Endodermal cell (in vitro differentiated cells): ENCODE data around the gene RGL1. TPM values are rescaled to one million over a fixed set of nuclear protein-coding genes. Genes with fewer than 3 reads are reported as not detected.

Experiments
- DNase-seq: peaks from one replicate; pipeline ENCODE4 v3.0.0-alpha.2; 2017
- H3K27ac ChIP-seq: 2 replicates; pipeline ENCODE4 v1.5.1; 2013; ENCODE audit warnings: mild to moderate bottlenecking, low read depth, low read length, moderate library complexity
- H3K27me3 ChIP-seq: 2 replicates; pipeline ENCODE4 v1.6.1; 2013; ENCODE audit warnings: mild to moderate bottlenecking, low read length, moderate library complexity; ENCODE audit not compliant: insufficient read depth, control insufficient read depth, poor library complexity, severe bottlenecking
- H3K36me3 ChIP-seq: 2 replicates; pipeline ENCODE4 v1.7.0; 2013; ENCODE audit warnings: mild to moderate bottlenecking, low read length, moderate library complexity; ENCODE audit not compliant: control insufficient read depth, insufficient read depth
- H3K4me1 ChIP-seq: one replicate; pipeline ENCODE4 v1.7.0; 2013; ENCODE audit warnings: low read length; ENCODE audit not compliant: control insufficient read depth, insufficient read depth
- H3K4me3 ChIP-seq: 2 replicates; pipeline ENCODE4 v1.5.1; 2013; ENCODE audit warnings: mild to moderate bottlenecking, low read length, moderate library complexity
- H3K9ac ChIP-seq: 2 replicates; pipeline ENCODE4 v1.6.1; 2013; ENCODE audit warnings: mild to moderate bottlenecking, low read length, moderate library complexity; ENCODE audit not compliant: poor library complexity, severe bottlenecking; ENCODE audit errors: extremely low read depth
- H3K9me3 ChIP-seq: 2 replicates; pipeline ENCODE4 v1.6.1; 2013; ENCODE audit warnings: mild to moderate bottlenecking, low read length, moderate library complexity; ENCODE audit not compliant: control insufficient read depth
- H3K27ac Mint-ChIP-seq: 2 replicates; pipeline ENCODE4 v1.8.0; 2020; ENCODE audit warnings: mixed read lengths
- H3K27me3 Mint-ChIP-seq: 2 replicates; pipeline ENCODE4 v1.8.0; 2021; ENCODE audit warnings: mild to moderate bottlenecking, mixed read lengths; ENCODE audit not compliant: insufficient read depth
- H3K36me3 Mint-ChIP-seq: 2 replicates; pipeline ENCODE4 v1.8.0; 2020; ENCODE audit warnings: low read depth, mixed read lengths
- H3K4me1 Mint-ChIP-seq: 2 replicates; pipeline ENCODE4 v1.8.0; 2020; ENCODE audit warnings: mixed read lengths
- H3K4me3 Mint-ChIP-seq: 2 replicates; pipeline ENCODE4 v1.8.0; 2020; ENCODE audit warnings: mild to moderate bottlenecking, moderate library complexity, mixed read lengths
- H3K9me3 Mint-ChIP-seq: 2 replicates; pipeline ENCODE4 v1.8.0; 2020; ENCODE audit warnings: mild to moderate bottlenecking, mixed read lengths
- CTCF ChIP-seq: fragments of 200-600 bp; sonication (generic); conservative IDR thresholded peaks from 2 replicates; pipeline ENCODE4 v1.5.0; 2021; ENCODE audit warnings: antibody characterized with exemption, mild to moderate bottlenecking
- WGBS, 2 experiments: methylation state at CpG; one replicate each; pipeline versions ENCODE4 v1.1.5 to v1.1.7; 2013; ENCODE audit warnings: missing lambda C conversion rate in 2 of 2, mixed read lengths in 1 of 2; ENCODE audit not compliant: insufficient coverage in 1 of 2, insufficient read length in 1 of 2; 5-methylcytosine and 5-hydroxymethylcytosine counted together
- total RNA-seq, 2 donors: library from RNA; stranded (reverse); fragmentation: NEBNext Ultra II Directional in 1 of 2; extraction: Animal tissue kit (Norgen Biotek cat#: 25700) in 1 of 2; gene quantifications; 2 replicates in 1 of 2; 3 replicates in 1 of 2; pipeline ENCODE4 v1.2.1, GENCODE V29; 2021

RGL1 gene
- total RNA-seq, 2 donors from 2014 or later: 0.15 to 2.6 TPM

DNA sequence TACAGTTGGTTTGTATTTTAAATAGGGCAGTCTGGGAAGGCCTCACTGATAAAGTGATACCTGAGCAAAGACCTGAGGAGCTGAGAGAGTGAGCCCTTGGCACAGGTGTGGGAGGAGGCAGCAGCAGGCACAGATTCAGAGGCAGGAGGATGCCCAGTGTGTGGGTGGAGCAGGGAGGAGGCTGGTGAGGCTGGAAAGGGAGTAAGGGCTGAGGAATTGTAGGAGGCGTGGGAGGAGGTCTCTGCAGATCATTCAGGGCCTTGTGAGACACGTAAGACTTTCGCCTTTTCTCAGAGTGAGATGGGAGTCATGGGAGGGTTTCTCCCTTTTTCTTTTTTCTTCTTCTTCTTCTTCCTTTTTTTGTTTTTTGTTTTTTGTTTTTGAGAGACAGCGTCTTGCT, 58.0 kb downstream of the RGL1 start:
- no peaks in the 10 kb centered on the region for H3K36me3 Mint-ChIP-seq
- no peak overlapping the region for H3K4me3 Mint-ChIP-seq
- TF ChIP-seq CTCF: no peak
- Histone ChIP-seq H3K27me3 (peaks cover 40% of the 10 kb centered on the region), H3K4me3 (no peak overlapping the region), H3K4me1 (no peaks in the 10 kb centered on the region), H3K9me3 (no peaks in the 10 kb centered on the region), H3K27ac (no peak overlapping the region), H3K36me3 (no peaks in the 10 kb centered on the region), H3K9ac (no peak overlapping the region)
- WGBS, 2 experiments: 91% methylated on average over 4 of the region's 4 CpGs; no CpG with 5 or more reads in 1 of the 2 experiments
- peaks cover 2% of the 10 kb centered on the region for H3K4me1 Mint-ChIP-seq
- H3K27ac Mint-ChIP-seq: no peak overlapping the region
- H3K27me3 Mint-ChIP-seq: peaks cover 7% of the 10 kb centered on the region
- no peaks in the 10 kb centered on the region for H3K9me3 Mint-ChIP-seq
- DNase-seq: no peak

- H3K27me3 ChIP-seq: peaks cover 45% of the 10 kb centered on the region
- no peak for TF ChIP-seq CTCF
- Mint-ChIP-seq H3K27me3 (peaks cover 7% of the 10 kb centered on the region), H3K4me3 (no peak overlapping the region), H3K4me1 (peaks cover 2% of the 10 kb centered on the region), H3K9me3 (no peaks in the 10 kb centered on the region), H3K27ac (no peak overlapping the region), H3K36me3 (no peaks in the 10 kb centered on the region)
- H3K9ac ChIP-seq: no peak overlapping the region
- H3K4me1 ChIP-seq: no peaks in the 10 kb centered on the region
- H3K36me3 ChIP-seq: no peaks in the 10 kb centered on the region
- no peaks in the 10 kb centered on the region for H3K9me3 ChIP-seq
- H3K27ac ChIP-seq: no peak overlapping the region
- no peak overlapping the region for H3K4me3 ChIP-seq
- DNase-seq: no peak
These were observed 58.9 kb downstream of the RGL1 start for GRCh38 chr1:183863852-183864251.

- Histone ChIP-seq H3K4me1 (no peaks in the 10 kb centered on the region), H3K27me3 (peaks cover 45% of the 10 kb centered on the region), H3K36me3 (no peaks in the 10 kb centered on the region), H3K4me3 (no peak overlapping the region), H3K9me3 (no peaks in the 10 kb centered on the region), H3K9ac (no peak overlapping the region), H3K27ac (no peak overlapping the region)
- Mint-ChIP-seq H3K4me1 (peaks cover 4% of the 10 kb centered on the region), H3K9me3 (no peaks in the 10 kb centered on the region), H3K27ac (no peak overlapping the region), H3K27me3 (peaks cover 7% of the 10 kb centered on the region), H3K36me3 (no peaks in the 10 kb centered on the region), H3K4me3 (no peak overlapping the region)
- TF ChIP-seq CTCF: no peak
- no peak for DNase-seq
- WGBS, 2 experiments: 94 to 98% methylated on average over 3 of the region's 3 CpGs
These were observed 59.7 kb downstream of the RGL1 start for GRCh38 chr1:183864611-183865010.
